Ectodermal cell (in vitro differentiated cells): Measurements from ENCODE around the gene AP2S1.
A peak's percentile ranks its signal among the peaks of the same experiment; 100 is the strongest.
"Not testable (repeated sequence)": the region's sequence is repeated elsewhere in the genome, so short reads cannot be mapped to it uniquely, and the experiment has no call there.

Experiments used
- H3K27ac ChIP-seq: 2 replicates; pipeline ENCODE4 v1.7.0; 2013; ENCODE audit warnings: mild to moderate bottlenecking, low read depth, low read length; ENCODE audit not compliant: insufficient read depth, poor library complexity, severe bottlenecking
- H3K27me3 ChIP-seq: 2 replicates; pipeline ENCODE4 v1.7.0; 2013; ENCODE audit warnings: mild to moderate bottlenecking, low read length; ENCODE audit not compliant: insufficient read depth, control insufficient read depth, poor library complexity, severe bottlenecking
- H3K36me3 ChIP-seq: one replicate; pipeline ENCODE4 v1.7.0; 2013; ENCODE audit warnings: low read length; ENCODE audit not compliant: control insufficient read depth, insufficient read depth
- H3K4me1 ChIP-seq: one replicate; pipeline ENCODE4 v1.7.0; 2013; ENCODE audit warnings: low read length; ENCODE audit not compliant: control insufficient read depth, insufficient read depth
- H3K4me3 ChIP-seq: 2 replicates; pipeline ENCODE4 v1.7.0; 2013; ENCODE audit warnings: low read depth, low read length, control low read depth; ENCODE audit not compliant: insufficient read depth
- H3K9me3 ChIP-seq: 2 replicates; pipeline ENCODE4 v1.7.0; 2013; ENCODE audit warnings: mild to moderate bottlenecking, low read length, moderate library complexity; ENCODE audit not compliant: control insufficient read depth
- WGBS, 2 experiments: methylation state at CpG; one replicate each; pipeline ENCODE4 v1.1.7; 2013; ENCODE audit warnings: missing lambda C conversion rate in 2 of 2; 5-methylcytosine and 5-hydroxymethylcytosine counted together

AP2S1 gene

DNA sequence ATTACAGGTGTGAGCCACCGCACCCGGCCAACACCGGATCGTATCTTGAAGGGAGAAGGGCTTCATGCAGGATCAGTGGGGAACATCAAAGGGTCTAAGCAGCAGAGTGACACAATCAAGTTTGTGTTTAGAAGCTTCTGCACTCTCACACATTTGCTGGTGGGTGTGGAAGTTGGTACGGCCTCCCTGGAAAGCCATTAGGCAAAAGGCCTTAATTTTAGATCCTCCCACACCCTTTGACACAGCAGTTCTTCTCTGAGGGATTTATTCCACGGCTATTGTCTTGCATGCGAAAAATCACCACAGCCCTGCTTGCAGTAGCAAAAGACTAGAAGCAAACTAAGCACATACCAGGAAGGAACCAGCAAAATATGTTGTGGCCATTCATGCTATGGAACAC is 44.0 kb downstream of the AP2S1 start:
- Histone ChIP-seq H3K27ac (no peak overlapping the region), H3K9me3 (no peaks in the 10 kb centered on the region), H3K4me1 (no peaks in the 10 kb centered on the region), H3K36me3 (no peaks in the 10 kb centered on the region), H3K4me3 (no peak overlapping the region), H3K27me3 (no peaks in the 10 kb centered on the region)
- WGBS, 2 experiments: 87 to 91% methylated on average over 7 of the region's 7 CpGs

DNA sequence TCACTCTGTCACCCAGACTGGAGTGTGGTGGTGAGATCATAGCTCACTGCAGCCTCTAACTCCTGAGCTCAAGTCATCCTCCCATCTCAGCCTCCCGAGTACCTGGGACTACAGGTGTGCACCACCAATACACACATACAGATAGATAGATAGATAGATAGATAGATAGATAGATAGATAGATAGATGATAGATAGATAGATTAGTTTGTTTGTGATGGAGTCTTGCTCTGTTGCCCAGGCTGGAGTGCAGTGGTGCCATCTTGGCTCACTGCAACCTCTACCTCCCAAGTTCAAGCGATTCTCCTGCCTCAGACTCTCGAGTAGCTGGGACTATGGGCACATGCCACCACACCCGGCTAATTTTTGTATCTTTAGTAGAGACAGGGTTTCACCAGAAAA is 46.2 kb downstream of the AP2S1 start:
- H3K36me3 ChIP-seq, H3K4me3 ChIP-seq, H3K4me1 ChIP-seq, H3K27ac ChIP-seq, H3K27me3 ChIP-seq, H3K9me3 ChIP-seq: not testable (repeated sequence)
- 90 to 92% methylated on average over 3 of the region's 4 CpGs for WGBS, 2 experiments

DNA sequence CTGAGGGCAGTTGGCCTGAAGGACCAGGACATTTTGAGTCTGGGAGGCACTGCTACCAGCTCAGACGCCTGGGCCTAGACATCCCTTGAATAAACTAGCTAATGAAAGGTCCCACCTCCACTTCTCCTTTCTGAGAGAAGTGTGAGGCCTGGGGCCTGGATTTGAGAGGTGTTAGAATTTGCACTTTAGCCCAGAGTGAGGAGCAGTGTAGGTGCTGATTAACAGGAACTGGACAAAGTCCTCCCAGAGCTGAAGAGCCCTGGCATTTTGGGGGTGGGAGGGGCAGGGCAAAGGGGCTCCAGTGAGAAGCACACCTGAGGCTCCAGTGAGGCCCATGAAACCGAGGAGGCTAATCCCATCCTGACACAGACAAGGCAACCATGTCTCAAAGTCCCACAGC is 47.1 kb downstream of the AP2S1 start:
- Histone ChIP-seq H3K27me3 (no peaks in the 10 kb centered on the region), H3K4me1 (no peaks in the 10 kb centered on the region), H3K27ac (no peak overlapping the region), H3K9me3 (no peaks in the 10 kb centered on the region), H3K36me3 (no peaks in the 10 kb centered on the region), H3K4me3 (no peak overlapping the region)
- WGBS, 2 experiments: 75 to 77% methylated on average over 2 of the region's 2 CpGs

DNA sequence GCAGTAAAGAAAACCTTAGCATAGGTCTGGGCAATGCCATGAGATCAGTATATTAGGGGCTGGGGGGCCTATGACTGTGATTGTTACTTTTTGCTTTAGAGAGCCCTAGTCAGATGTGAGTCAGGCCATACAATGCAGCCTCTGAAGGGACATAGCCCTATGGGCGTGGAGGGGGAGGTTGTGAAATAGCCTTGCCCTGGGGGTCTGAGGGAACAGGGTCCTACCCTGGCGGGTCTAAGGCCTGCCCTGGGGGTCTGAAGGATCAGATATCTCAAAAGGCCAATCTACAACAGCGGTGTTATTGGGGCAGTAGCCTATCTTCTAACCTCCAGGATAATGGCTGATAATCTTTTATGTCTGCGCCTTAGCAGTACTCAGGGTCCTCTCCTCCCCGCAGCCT is 48.5 kb downstream of the AP2S1 start:
- 94% methylated on average over 5 of the region's 5 CpGs for WGBS, 2 experiments
- no peak overlapping the region for H3K27ac ChIP-seq
- no peak overlapping the region for H3K4me3 ChIP-seq
- no peaks in the 10 kb centered on the region for H3K4me1 ChIP-seq
- H3K9me3 ChIP-seq: no peaks in the 10 kb centered on the region
- H3K36me3 ChIP-seq: no peaks in the 10 kb centered on the region
- H3K27me3 ChIP-seq: no peaks in the 10 kb centered on the region

DNA sequence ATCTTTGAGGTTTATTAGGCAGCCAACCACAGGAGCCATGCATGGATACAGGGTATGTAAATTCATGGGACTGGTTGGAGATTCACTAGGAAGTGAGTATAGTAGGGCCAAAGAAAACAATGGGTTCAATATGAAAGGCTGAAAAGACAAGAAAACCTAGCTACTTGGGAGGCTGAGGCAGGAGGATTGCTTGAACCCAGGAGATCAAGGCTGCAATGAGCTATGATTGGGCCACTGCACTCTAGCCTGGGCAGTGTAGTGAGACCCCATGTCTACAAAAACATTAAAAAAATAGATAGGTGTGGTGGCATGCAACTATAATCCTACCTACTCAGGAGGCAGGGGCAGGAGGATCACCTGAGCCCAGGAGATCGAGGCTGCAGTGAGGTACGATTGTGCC is 51.9 kb downstream of the AP2S1 start:
- no peaks in the 10 kb centered on the region for H3K9me3 ChIP-seq
- no peak overlapping the region for H3K4me3 ChIP-seq
- no peak overlapping the region for H3K27ac ChIP-seq
- no peaks in the 10 kb centered on the region for H3K4me1 ChIP-seq
- H3K36me3 ChIP-seq: no peaks in the 10 kb centered on the region
- H3K27me3 ChIP-seq: no peaks in the 10 kb centered on the region
- 76 to 100% methylated on average over 1 to 2 of the region's 2 CpGs for WGBS, 2 experiments

DNA sequence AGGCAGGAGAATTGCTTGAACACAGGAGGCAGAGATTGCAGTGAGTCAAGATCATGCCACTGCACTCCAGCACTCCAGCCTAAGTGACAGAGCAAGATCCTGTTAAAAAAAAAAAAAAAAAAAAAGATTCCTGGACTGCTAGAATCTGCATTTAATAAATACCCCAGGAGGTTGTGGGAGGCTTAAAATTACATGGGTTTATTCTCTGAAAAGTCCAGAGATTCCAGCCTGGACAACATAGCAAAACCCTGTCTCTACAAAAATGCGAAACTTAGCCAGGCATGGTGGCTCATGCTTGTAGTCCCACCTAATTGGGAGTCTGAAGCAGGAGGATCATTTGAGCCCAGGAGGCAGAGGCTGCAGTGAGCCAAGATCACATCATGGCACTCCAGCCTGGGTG is 52.8 kb downstream of the AP2S1 start:
- Histone ChIP-seq H3K27ac (no peak overlapping the region), H3K4me1 (no peaks in the 10 kb centered on the region), H3K27me3 (no peaks in the 10 kb centered on the region), H3K4me3 (no peak overlapping the region), H3K36me3 (no peaks in the 10 kb centered on the region), H3K9me3 (no peaks in the 10 kb centered on the region)
- WGBS, 2 experiments: 79 to 92% methylated on average over 1 of the region's 1 CpG

DNA sequence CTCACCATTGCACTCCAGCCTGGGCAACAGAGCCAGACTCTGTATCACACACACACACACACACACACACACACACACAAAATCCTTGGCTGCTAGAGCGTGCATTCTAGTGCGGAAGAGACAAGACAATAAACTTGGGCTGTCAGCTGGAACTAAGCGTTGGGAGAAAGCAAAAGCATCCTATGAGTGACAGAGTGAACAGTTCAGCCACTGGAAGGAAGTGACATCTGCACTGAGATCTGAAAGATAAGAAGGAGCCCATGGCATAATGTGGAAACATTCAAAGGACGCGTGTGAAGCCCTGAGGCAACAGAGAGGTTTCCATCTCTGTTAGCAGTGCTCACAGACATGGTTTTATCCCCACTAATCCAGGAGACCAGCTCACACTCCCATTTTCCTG is 58.7 kb downstream of the AP2S1 start:
- H3K27me3 ChIP-seq: no peaks in the 10 kb centered on the region
- H3K9me3 ChIP-seq: no peaks in the 10 kb centered on the region
- no peak overlapping the region for H3K4me3 ChIP-seq
- H3K4me1 ChIP-seq: no peaks in the 10 kb centered on the region
- no peak overlapping the region for H3K27ac ChIP-seq
- 89 to 93% methylated on average over 5 of the region's 5 CpGs for WGBS, 2 experiments
- H3K36me3 ChIP-seq: no peaks in the 10 kb centered on the region

DNA sequence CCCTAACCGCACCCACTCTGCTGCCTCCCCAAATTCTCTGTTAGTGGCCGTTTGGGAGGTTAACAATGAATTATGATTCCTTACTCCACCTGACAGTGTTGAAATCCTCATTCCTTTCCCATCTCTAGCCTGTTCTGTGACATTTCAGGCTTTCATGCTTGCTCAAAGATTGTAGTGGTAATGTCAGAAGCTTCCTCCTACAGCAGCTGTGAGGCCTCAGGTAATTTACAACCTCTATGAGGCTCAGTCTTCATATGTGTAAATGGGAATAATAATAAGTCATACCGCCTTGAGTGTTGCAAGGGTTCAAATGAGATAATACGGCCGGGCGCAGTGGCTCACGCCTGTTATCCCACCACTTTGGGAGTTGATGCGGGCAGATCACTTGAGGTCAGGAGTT is 61.3 kb downstream of the AP2S1 start:
- Histone ChIP-seq H3K4me1 (peaks cover 13% of the 10 kb centered on the region), H3K4me3 (no peak overlapping the region), H3K9me3 (no peaks in the 10 kb centered on the region), H3K36me3 (no peaks in the 10 kb centered on the region), H3K27ac (no peak overlapping the region), H3K27me3 (no peaks in the 10 kb centered on the region)
- WGBS, 2 experiments: 90 to 92% methylated on average over 8 of the region's 8 CpGs

DNA sequence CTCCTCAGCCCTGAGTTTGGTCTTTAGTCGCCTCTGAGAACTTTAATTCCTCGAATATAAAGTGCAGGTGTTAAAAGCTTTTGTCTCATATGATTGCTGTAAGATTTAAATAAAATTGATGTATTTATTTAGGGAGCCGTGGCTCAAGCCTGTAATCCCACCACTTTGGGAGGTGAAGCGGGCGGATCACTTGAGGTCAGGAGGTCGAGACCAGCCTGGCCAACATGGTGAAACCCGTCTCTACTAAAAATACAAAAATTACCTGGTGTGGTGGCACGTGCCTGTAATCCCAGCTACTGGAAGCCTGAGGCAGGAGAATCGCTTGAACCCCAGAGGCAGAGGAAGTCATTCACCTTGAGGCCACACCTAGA is 61.7 kb downstream of the AP2S1 start:
- Histone ChIP-seq H3K36me3 (no peaks in the 10 kb centered on the region), H3K27me3 (no peaks in the 10 kb centered on the region), H3K4me3 (peak overlapping the region; percentile 89), H3K4me1 (peaks cover 17% of the 10 kb centered on the region), H3K27ac (no peak overlapping the region), H3K9me3 (no peaks in the 10 kb centered on the region)
- WGBS, 2 experiments: 58 to 62% methylated on average over 9 of the region's 9 CpGs

DNA sequence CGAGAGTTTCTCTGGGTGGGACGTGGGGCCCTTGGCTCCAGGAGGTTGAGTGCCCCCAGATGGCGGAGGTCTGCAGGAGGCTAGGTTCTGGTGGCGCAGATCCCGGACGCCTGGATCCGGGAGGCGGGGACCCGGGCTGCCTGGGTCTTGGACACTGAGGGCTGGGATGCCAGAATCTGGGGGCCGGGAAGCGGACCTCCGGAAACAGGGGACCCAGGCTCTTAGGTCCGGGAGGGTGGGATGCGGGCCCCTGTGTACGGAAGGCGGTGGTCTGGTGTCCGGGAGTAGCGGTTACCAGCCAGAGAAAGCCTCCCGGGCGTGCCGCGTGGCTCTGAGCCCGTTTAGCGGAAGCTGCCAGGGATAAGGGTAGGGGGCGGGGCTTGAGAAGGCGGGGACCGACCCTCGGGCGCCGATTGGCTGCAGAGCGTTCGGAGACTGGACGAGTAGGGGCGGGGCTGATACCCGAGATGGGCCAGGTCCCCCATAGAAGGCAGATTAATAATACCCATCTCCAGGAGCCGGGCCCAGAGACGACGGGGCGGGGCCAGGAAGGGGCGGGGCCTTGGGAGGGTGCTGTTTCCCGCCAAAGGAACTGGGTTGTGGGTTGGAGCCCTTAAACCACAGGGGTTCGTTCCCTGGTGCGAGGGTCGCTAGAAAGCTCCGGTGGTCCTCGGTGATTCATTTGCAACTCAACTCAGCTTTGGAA is 62.2 kb downstream of the AP2S1 start, which contains the start of gene SLC1A5:
Gene SLC1A5 (minus strand): TSS at position 333 of the 706 bp plus-strand sequence. CDS start 629 bp downstream, outside the sequence.
- Histone ChIP-seq H3K27me3 (no peaks in the 10 kb centered on the region), H3K36me3 (no peaks in the 10 kb centered on the region), H3K9me3 (no peaks in the 10 kb centered on the region), H3K4me3 (peak within 1 kb of the TSS; percentile 89), H3K27ac (peak within 1 kb of the TSS; percentile 66), H3K4me1 (peaks cover 22% of the 10 kb centered on the region)
- 0 to 1% methylated on average over 46 of the region's 46 CpGs for WGBS, 2 experiments
